ENCODE measurements around the gene NPTXR. TPM values are rescaled to one million over a fixed set of nuclear protein-coding genes. Genes with fewer than 3 reads are reported as not detected.

NPTXR gene
- total RNA-seq, 2 donors from 2014 or later, result 2.5 to 2.6 TPM

- H3K4me3 Mint-ChIP-seq, result no peak overlapping the region
- peaks cover 6% of the 10 kb centered on the region for H3K36me3 Mint-ChIP-seq (ENCODE audit: low read depth)
- ATAC-seq (no peak), DNase-seq (no peak)
- no peak overlapping the region for H3K27ac Mint-ChIP-seq
- peaks cover 18% of the 10 kb centered on the region for H3K4me1 Mint-ChIP-seq
- peaks cover 17% of the 10 kb centered on the region for H3K27me3 Mint-ChIP-seq
- no peaks in the 10 kb centered on the region for H3K9me3 ChIP-seq (ENCODE audit: control insufficient read depth, low read length, poor library complexity, severe bottlenecking)
Observed at GRCh38 chr22:38840129-38840528, 3.7 kb downstream of the NPTXR start.

GRCh38 chr22:38839686-38840085 is 4.1 kb downstream of the NPTXR start:
- no peak overlapping the region for H3K4me3 Mint-ChIP-seq
- DNase-seq (no peak), ATAC-seq (no peak)
- no peak overlapping the region for H3K27ac Mint-ChIP-seq
- peaks cover 18% of the 10 kb centered on the region for H3K4me1 Mint-ChIP-seq
- peaks cover 17% of the 10 kb centered on the region for H3K27me3 Mint-ChIP-seq
- no peaks in the 10 kb centered on the region for H3K9me3 ChIP-seq (ENCODE audit: control insufficient read depth, low read length, poor library complexity, severe bottlenecking)
- peaks cover 6% of the 10 kb centered on the region for H3K36me3 Mint-ChIP-seq (ENCODE audit: low read depth)

- no peak overlapping the region for H3K4me3 Mint-ChIP-seq
Observed at GRCh38 chr22:38837414-38837928, 6.4 kb downstream of the NPTXR start.

GRCh38 chr22:38835888-38836301 is 7.9 kb downstream of the NPTXR start:
- H3K4me1 Mint-ChIP-seq, result peaks cover 12% of the 10 kb centered on the region
- peaks cover 12% of the 10 kb centered on the region for H3K27me3 Mint-ChIP-seq

More at GRCh38 chr22:38837414-38837928, 6.4 kb downstream of the NPTXR start:
- no peaks in the 10 kb centered on the region for H3K9me3 ChIP-seq (ENCODE audit: control insufficient read depth, low read length, poor library complexity, severe bottlenecking)
- Mint-ChIP-seq H3K36me3 (ENCODE audit: low read depth) (peaks cover 6% of the 10 kb centered on the region), H3K4me1 (peaks cover 12% of the 10 kb centered on the region), H3K27ac (no peak overlapping the region), H3K27me3 (peaks cover 17% of the 10 kb centered on the region)
- no peak for DNase-seq
- ATAC-seq, result no peak

GRCh38 chr22:38834991-38835390 is 8.8 kb downstream of the NPTXR start:
- peaks cover 3% of the 10 kb centered on the region for H3K36me3 Mint-ChIP-seq (ENCODE audit: low read depth)
- H3K27ac Mint-ChIP-seq, result no peak overlapping the region
- peaks cover 7% of the 10 kb centered on the region for H3K4me1 Mint-ChIP-seq
- H3K27me3 Mint-ChIP-seq, result peaks cover 5% of the 10 kb centered on the region
- no peak for ATAC-seq
- no peak for DNase-seq
- no peaks in the 10 kb centered on the region for H3K9me3 ChIP-seq (ENCODE audit: control insufficient read depth, low read length, poor library complexity, severe bottlenecking)
- no peak overlapping the region for H3K4me3 Mint-ChIP-seq

More at GRCh38 chr22:38835888-38836301, 7.9 kb downstream of the NPTXR start:
- Mint-ChIP-seq H3K27ac (no peak overlapping the region), H3K4me3 (no peak overlapping the region), H3K36me3 (ENCODE audit: low read depth) (peaks cover 6% of the 10 kb centered on the region)
- ATAC-seq (no peak), DNase-seq (no peak)
- H3K9me3 ChIP-seq (ENCODE audit: control insufficient read depth, low read length, poor library complexity, severe bottlenecking), result no peaks in the 10 kb centered on the region

GRCh38 chr22:38834215-38834953 is 9.4 kb downstream of the NPTXR start:
- Mint-ChIP-seq H3K4me1 (peaks cover 2% of the 10 kb centered on the region), H3K36me3 (ENCODE audit: low read depth) (no peaks in the 10 kb centered on the region), H3K27me3 (no peaks in the 10 kb centered on the region), H3K4me3 (no peak overlapping the region), H3K27ac (no peak overlapping the region)
- ATAC-seq, result no peak
- H3K9me3 ChIP-seq (ENCODE audit: control insufficient read depth, low read length, poor library complexity, severe bottlenecking), result no peaks in the 10 kb centered on the region
- DNase-seq, result no peak

GRCh38 chr22:38833061-38833460 is 10.8 kb downstream of the NPTXR start:
- H3K27ac Mint-ChIP-seq, result no peak overlapping the region
- H3K4me3 Mint-ChIP-seq, result no peak overlapping the region
- no peaks in the 10 kb centered on the region for H3K9me3 ChIP-seq (ENCODE audit: control insufficient read depth, low read length, poor library complexity, severe bottlenecking)
- H3K27me3 Mint-ChIP-seq, result no peaks in the 10 kb centered on the region
- DNase-seq (no peak), ATAC-seq (no peak)
- no peaks in the 10 kb centered on the region for H3K4me1 Mint-ChIP-seq
- H3K36me3 Mint-ChIP-seq (ENCODE audit: low read depth), result no peaks in the 10 kb centered on the region

GRCh38 chr22:38832005-38832978 is 11.5 kb downstream of the NPTXR start:
- Mint-ChIP-seq H3K27ac (no peak overlapping the region), H3K4me1 (no peaks in the 10 kb centered on the region), H3K27me3 (no peaks in the 10 kb centered on the region), H3K4me3 (no peak overlapping the region), H3K36me3 (ENCODE audit: low read depth) (no peaks in the 10 kb centered on the region)
- no peak for DNase-seq
- no peak for ATAC-seq
- H3K9me3 ChIP-seq (ENCODE audit: control insufficient read depth, low read length, poor library complexity, severe bottlenecking), result no peaks in the 10 kb centered on the region

- DNase-seq (no peak), ATAC-seq (no peak)
- no peaks in the 10 kb centered on the region for H3K36me3 Mint-ChIP-seq (ENCODE audit: low read depth)
- no peak overlapping the region for H3K27ac Mint-ChIP-seq
- H3K4me1 Mint-ChIP-seq, result no peaks in the 10 kb centered on the region
- no peaks in the 10 kb centered on the region for H3K9me3 ChIP-seq (ENCODE audit: control insufficient read depth, low read length, poor library complexity, severe bottlenecking)
- no peak overlapping the region for H3K4me3 Mint-ChIP-seq
- H3K27me3 Mint-ChIP-seq, result no peaks in the 10 kb centered on the region
Observed at GRCh38 chr22:38831166-38831945, 12.5 kb downstream of the NPTXR start.

- no peaks in the 10 kb centered on the region for H3K9me3 ChIP-seq (ENCODE audit: control insufficient read depth, low read length, poor library complexity, severe bottlenecking)
- no peak overlapping the region for H3K27ac Mint-ChIP-seq
- ATAC-seq (no peak), DNase-seq (no peak)
- H3K36me3 Mint-ChIP-seq (ENCODE audit: low read depth), result no peaks in the 10 kb centered on the region
- H3K27me3 Mint-ChIP-seq, result no peaks in the 10 kb centered on the region
- no peaks in the 10 kb centered on the region for H3K4me1 Mint-ChIP-seq
- no peak overlapping the region for H3K4me3 Mint-ChIP-seq
Observed at GRCh38 chr22:38830845-38831108, 13.1 kb downstream of the NPTXR start.

- H3K9me3 ChIP-seq (ENCODE audit: control insufficient read depth, low read length, poor library complexity, severe bottlenecking), result no peaks in the 10 kb centered on the region
- ATAC-seq, result no peak
- Mint-ChIP-seq H3K36me3 (ENCODE audit: low read depth) (no peaks in the 10 kb centered on the region), H3K27ac (no peak overlapping the region), H3K4me3 (no peak overlapping the region), H3K27me3 (no peaks in the 10 kb centered on the region), H3K4me1 (no peaks in the 10 kb centered on the region)
- no peak for DNase-seq
Observed at GRCh38 chr22:38830026-38830844, 13.6 kb downstream of the NPTXR start.

GRCh38 chr22:38829485-38829884 is 14.3 kb downstream of the NPTXR start:
- H3K4me3 Mint-ChIP-seq, result no peak overlapping the region
- DNase-seq (no peak), ATAC-seq (no peak)
- H3K9me3 ChIP-seq (ENCODE audit: control insufficient read depth, low read length, poor library complexity, severe bottlenecking), result no peaks in the 10 kb centered on the region
- H3K36me3 Mint-ChIP-seq (ENCODE audit: low read depth), result no peaks in the 10 kb centered on the region
- no peaks in the 10 kb centered on the region for H3K27me3 Mint-ChIP-seq
- no peak overlapping the region for H3K27ac Mint-ChIP-seq
- H3K4me1 Mint-ChIP-seq, result no peaks in the 10 kb centered on the region
